Raji (cell line): Measurements from ENCODE around the gene RUBCN.
A peak's percentile ranks its signal among the peaks of the same experiment; 100 is the strongest.

Experiments
- POLR2A ChIP-seq: IDR thresholded peaks from 2 replicates; pipeline ENCODE4 v1.6.1; 2011; ENCODE audit warnings: low read depth, low read length, control low read depth; ENCODE audit not compliant: insufficient read depth

RUBCN gene

GRCh38 chr3:197736491-197737318, at the start of gene RUBCN:
RUBCN (minus strand) TSS chr3:197736904; CDS start chr3:197736719, 185 bp downstream.
- peak; percentile 81 for TF ChIP-seq POLR2A

GRCh38 chr3:197784019-197784585, 47.4 kb upstream of the RUBCN start:
- TF ChIP-seq POLR2A: no peak

- TF ChIP-seq POLR2A: no peak
Measured at GRCh38 chr3:197782230-197782629, 45.5 kb upstream of the RUBCN start.

- TF ChIP-seq POLR2A: no peak
Measured at GRCh38 chr3:197775317-197775716, 38.6 kb upstream of the RUBCN start.

- TF ChIP-seq POLR2A: no peak
Measured at GRCh38 chr3:197761784-197762183, 25.1 kb upstream of the RUBCN start.

- no peak for TF ChIP-seq POLR2A
Measured at GRCh38 chr3:197758512-197758911, 21.8 kb upstream of the RUBCN start.

- TF ChIP-seq POLR2A: no peak
Measured at GRCh38 chr3:197756704-197757103, 20.0 kb upstream of the RUBCN start.

GRCh38 chr3:197753263-197753662, 16.6 kb upstream of the RUBCN start:
- no peak for TF ChIP-seq POLR2A

GRCh38 chr3:197752107-197752506, 15.4 kb upstream of the RUBCN start:
- TF ChIP-seq POLR2A: no peak

- no peak for TF ChIP-seq POLR2A
Measured at GRCh38 chr3:197750858-197751737, 14.4 kb upstream of the RUBCN start.

GRCh38 chr3:197750396-197750831, 13.7 kb upstream of the RUBCN start:
- peak; percentile 32; the same call in 1 of the 2 replicates for TF ChIP-seq POLR2A

- TF ChIP-seq POLR2A: peak; percentile 66
Measured at GRCh38 chr3:197749601-197750395, 13.1 kb upstream of the RUBCN start, which contains the start of gene FYTTD1. FYTTD1 (plus strand) TSS chr3:197749883; CDS start chr3:197749972, 89 bp downstream.

GRCh38 chr3:197749315-197749600, 12.6 kb upstream of the RUBCN start:
- TF ChIP-seq POLR2A: no peak

GRCh38 chr3:197748597-197749314, 12.1 kb upstream of the RUBCN start:
- TF ChIP-seq POLR2A: no peak
